HG03378 (cell line): ENCODE measurements around the gene RASSF4.

Experiments used
- ATAC-seq: cut with Tn5 transposase; IDR thresholded peaks from one replicate; pipeline ENCODE4 v1.9.1; 2021; ENCODE audit warnings: mild to moderate bottlenecking, moderate library complexity; ENCODE audit not compliant: unreplicated experiment

RASSF4 gene

DNA sequence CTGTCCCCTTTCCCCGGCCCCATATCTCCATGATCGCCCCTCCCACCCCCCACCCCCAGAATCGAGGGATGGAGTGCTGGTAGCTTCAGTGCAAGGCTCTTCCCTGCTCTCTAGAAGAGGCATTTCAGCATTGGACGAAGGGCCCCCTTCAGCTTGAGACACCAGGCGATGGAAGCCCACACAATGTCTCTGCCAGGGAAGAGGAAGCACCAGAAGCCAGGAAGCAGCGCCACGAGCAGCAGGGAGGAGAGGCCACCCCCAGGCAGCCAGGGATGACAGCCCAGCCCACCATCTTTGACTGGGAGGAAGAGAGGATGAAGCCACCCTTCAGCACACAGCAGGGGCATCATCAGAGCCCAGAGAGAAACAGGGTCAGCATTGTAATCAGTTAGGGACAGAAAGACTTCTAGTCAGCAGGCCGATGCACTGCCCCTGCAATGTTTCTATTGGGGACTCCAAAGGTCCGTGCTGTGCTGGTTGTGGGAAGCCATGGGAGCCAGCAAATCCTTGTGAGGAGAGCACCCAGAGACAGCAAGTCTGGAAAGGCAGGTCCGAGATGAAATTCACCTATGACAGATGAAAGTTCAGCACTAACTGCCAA is 32.8 kb upstream of the RASSF4 start:
- no peak for ATAC-seq

DNA sequence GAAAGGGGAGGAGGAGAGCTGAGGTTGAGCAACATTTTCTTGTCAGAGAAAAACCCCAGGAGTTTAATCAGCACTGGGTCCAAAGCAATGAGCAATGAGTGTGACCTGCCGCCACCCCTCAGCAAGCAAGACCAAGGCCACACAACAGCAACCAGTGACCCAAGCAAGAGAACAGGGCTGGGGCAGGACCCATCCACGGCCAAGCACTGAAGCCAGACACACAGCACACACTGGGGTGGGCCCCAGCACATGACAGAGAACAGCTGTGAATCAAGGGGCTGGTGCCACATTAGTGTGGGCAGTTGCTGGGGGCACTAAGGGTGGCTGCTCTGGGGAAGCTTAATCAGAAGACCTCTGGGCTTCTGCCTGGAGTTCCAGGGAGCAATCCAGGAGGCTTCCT is 32.2 kb upstream of the RASSF4 start:
- no peak for ATAC-seq

DNA sequence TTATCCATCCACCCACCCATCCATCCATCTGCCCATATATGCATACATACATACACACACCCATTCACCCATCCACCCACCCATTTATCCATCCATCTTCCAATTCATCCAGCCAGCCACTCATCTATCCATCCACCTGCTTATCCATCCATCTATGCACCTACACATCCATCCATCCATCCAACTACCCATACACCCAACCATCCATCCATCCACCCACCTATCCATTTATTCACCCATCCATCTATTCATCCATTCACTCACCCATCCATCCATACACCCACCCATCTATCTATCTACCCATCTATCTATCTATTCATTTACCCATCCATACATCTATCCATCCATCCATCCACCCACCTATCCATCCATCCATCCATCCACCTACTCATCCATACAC is 31.1 kb upstream of the RASSF4 start:
- no peak for ATAC-seq

DNA sequence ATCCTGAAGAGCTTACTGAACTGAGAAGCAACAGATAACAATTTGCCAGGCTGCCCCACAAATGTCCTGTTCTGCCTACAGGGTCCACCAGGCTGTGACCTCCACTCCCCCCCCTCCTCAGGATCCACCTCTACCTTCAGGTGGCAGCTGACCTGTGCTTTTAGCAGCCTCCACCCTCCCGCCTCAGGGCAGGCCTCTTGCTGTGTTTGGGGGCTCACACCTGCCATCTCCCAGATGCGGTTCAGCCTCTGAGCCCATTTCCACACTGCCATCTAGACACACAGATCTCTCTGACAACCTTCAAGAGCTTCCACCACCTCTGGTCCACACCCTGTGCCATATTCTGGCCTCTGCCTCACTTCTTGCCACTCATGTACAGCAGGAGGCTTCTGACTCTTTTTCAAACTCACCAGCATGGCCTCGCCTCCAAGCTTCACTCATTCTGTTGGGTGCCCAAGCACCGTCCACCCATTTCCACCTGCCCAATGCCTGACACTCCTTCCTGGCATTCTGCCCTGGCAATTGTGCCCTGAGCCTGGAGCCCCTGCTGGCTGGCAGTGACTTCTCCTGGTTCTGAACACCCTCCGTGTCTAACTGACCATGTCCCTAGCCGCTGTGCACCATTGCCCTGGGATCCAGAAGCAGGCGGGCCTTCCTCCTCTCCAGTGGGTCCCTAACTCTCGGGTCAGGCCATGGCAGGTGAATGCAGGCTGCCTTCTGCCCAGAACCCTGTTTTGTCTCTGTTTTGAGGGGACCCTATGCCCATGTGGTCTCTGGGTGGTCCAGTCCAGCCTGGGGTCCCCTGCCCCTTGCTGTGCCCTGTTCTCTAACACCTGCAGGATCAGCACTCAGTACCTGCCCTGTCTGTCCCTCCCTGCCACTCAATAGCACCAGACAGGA is 30.0 kb upstream of the RASSF4 start:
- no peak for ATAC-seq

DNA sequence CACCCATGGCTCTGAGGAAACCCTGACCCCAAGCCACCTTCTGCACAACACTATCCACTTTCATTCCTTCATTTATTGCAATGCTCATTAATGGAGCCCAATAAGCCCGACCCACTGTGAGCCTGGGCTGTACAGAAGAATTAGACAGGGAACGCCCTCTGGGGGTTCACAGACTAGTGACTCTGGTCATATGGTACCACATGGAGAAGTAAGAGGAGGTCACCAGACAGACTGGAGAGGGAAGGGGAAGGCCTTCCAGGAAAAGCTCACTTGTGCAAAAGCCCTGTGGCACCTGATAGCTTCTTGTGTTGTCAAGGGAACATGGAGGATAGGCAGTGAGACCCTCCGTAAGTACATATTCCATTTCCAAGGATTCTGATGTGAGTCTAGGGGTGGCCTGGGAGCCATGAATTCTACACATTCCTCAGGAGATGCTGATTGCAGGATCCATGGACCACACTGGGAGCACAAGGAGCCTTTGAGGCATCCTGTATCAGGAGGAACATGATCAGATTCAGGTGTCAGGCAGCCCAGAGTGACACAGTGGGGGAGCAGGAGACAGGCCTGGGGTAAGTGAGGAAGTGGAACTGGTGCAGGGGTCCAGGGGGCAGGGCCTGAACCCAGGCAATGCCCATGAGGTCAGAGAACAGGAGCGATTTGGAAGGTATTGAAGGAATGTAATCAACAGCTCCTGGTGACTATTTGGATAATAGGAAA is 28.5 kb upstream of the RASSF4 start:
- ATAC-seq: no peak

DNA sequence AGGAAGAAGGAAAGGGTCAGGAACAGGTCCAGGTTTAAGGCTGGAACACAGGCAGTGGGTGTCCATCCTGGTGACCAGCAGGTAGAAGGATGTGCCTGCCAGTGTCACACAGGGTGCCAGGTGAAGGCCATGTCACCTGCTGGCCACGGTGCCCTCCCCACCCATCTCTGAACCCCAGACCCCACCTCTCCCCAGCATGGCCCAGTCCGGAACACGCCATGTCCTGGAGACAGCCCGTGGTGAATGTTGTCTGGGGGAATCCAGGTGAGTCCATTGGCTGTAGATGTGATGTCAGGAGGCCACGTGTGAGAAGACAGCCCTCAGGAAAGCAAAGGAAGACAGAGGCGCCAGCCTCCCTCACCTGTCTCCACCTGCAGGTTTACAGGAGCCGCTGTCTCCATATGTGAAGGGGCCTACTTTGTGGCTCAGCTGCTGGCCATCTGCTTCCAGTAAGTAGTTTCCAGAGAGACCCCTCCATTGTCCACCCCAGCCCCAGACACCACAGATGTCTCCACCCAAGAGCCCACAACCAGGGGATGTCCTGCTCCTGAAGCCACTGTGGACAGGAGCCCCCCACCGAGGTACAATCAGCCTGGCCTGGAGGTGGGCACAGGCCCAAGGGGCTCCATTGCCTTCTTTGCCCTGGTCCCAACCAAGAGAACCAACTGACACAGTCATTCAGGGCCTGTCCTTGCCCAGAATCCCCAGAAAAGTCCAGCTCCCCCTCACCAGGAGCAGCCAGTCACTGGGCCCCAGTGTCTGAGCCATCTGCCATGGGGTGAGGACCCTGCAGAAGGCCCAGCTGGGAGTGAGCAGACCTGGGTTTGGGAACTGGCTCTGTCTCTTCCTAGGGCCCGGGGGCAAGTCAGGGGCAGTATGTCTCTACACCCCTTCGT is 27.7 kb upstream of the RASSF4 start:
- ATAC-seq: no peak

DNA sequence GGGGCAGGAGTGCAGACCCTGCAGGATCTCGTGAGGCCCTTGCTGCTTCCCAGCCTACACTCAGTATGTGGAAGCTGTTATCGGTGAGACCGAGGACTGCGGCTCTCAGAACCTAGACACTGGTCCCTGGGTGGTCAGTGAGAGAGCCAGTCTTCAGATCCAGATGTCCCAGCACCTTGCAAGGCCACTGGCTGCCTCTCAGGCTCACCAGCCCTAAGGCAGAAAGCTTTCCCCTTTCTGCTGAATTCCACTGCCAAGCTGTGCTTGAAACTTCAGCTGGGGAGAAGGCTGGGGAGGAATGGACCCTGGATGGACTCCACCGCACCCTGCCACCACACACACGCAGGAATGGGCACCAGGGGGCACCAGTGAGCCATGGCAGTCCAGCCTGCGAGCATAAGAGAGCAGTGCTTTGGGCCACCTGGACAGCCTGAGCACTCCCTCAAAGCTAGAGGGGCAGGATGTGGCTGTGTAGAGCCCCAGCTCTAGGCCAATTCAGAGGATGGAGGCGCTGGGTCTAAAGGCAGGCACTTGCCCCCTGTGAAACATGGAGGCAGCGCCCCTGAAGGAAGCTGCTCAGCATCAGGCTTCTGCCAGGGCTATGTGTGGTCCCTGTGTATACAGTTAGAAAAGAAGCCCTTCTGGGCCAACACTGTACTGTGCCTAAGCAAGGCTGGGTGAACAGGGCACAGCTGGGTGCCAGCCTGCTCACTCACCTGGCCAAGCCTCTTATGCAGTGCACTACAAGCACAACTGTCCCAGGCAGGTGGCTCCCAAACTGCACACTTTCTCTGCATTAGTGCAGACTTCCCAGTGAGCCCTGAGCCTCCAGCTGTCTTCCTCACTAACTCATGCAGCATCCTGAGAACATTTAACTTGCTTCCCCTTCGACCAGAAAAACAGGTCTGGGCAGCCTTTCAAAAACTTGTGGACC is 26.8 kb upstream of the RASSF4 start:
- peak; percentile 94 for ATAC-seq

DNA sequence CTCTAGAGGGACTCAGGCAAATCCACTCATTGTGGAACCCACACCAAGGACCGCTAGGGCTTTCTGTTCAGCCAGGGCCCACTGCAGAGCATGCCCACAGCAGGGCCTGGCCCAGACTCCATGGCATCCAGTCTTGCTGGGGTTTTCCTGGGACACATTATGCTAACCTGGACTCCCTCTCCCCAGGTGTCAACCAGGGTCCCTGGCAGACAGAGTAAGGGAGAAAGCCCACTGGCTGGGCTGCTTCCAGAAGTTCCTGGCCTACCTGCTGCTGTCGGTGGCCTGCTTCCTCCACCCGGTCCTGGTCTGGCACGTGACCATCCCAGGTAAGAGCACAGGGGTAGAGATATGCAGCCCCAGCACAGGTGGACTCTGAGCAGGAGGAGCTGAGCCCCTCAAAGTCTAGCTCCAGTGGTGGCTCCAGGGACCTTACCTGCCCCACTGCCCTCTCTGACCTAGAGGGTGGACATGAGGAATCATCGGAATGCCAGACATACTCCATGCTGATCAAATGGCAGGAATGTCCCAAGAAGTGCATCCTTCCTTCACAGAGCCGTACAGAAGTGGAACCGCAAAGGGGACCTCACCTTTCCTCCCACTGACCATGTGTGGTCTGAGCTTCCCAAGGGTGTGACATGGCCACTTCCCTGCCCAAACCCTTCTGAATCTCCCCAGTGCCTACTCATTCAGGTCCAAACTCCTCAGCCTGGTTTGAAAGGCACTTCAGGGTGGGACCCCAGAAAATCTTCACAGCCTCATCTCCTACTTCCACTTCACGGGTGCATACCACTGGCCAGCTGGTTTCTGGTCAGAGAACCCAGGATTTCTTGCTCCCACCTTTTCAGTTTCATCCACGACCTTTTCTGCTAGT is 25.9 kb upstream of the RASSF4 start:
- no peak for ATAC-seq

DNA sequence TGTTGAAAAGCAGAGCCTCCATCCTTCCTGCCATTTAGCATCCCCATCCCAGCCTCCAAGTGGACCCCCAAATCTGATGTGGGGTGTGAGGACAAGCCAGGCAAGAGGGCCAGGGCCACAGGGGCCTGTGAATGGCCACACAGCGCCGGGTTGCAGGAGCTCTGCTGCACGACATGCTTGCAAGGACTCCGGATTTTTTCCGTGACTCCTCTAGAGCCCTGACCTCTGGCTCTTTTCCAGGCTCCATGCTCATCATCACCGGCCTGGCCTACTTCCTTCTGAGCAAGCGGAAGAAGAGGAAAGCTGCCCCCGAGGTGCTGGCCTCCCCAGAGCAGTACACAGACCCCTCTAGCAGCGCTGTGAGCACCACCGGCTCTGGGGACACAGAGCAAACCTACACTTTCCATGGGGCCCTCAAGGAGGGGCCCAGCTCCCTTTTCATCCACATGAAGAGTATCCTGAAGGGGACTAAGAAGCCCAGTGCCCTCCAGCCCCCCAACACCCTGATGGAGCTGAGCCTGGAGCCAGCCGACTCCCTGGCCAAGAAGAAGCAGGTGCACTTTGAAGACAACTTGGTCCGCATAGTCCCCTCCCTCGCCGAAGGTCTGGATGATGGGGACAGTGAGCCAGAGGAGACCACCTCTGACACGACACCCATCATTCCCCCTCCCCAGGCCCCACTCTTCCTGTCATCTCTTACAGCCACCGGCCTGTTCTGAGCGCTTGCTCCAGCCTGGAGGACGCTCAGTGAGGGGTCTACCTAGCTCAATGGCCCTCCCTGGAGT is 25.0 kb upstream of the RASSF4 start:
- no peak for ATAC-seq

DNA sequence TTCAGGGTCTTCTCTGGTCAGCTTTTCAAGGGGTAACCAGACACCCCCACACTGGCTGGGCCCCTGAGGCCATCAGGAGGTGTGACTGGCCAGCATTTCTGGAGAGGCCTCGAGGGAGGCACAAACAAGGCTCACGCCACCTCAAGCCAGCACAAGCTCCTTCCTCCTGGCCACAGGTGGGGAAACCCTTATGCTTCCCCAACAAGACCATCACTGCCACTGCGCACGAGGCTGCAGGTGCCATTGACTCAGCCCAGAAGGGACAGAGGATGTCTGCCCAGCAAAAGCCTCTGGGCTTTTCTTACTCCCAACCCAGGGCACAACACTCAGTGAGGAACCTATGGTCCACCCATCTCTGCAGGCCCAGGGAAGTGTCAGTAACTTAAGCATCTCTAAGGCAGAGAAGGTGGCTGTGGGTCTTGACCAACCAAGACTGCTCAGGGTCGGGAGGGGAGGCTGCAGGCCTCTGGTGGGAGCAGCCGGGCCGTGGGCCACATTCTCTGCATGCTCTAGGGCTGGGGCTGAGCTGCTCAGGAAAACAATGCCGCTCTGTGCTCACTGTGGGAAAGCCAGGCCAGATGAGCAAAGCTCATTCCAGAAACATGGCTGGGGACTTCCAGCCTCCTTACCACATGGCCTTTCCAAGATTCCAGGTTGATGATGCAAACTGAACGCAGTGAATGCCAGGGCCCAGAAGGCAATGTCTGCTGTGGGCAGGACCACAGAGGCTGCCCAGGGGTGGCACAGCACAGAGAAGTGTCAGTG is 24.2 kb upstream of the RASSF4 start:
- no peak for ATAC-seq

DNA sequence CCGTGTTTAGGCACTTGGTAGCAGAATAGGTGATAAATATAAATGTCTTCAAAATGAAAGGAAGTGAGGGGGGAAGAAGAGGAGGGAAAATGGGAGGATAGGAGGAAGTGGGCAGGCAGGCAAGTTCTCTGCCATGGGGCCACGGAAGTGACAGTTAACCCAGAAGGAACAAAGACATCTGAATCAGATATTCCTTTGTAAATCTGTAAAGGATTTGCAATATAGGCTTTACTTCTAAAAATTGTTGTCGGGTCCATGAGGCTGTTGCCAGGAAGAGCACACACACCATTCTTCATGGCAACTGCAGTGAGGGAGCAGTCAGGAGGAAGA is 23.7 kb upstream of the RASSF4 start:
- no peak for ATAC-seq

DNA sequence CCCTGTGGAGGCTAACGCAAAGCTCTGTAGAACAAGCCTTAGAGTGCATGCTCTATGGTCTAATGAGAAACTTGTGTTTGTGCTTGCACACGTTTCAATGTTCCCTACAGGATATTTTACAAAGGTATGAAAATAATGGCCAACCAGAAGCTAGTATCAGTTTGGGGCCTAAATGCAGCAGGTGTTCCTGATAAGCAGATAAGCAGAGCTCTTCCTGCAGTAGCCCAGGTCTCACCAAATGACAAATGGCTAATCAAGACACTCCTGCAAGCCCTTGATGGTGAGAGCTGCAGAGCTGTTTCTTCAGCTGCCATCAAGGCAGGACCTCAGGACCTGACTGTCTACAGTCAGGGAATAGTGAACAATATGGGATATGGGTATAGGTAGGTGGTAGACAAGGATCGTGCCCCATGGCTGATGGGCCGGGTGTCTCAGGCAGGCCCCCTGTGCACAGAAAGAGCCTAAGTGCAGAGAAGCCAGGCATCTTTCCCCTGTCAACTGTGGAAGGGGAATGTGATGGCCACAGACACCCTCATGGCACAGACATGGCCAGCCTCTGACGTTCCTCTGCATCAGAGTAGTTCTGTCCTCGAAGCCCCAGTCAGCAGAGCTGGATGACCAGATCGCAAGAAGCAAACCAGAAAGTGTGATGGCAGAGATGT is 23.2 kb upstream of the RASSF4 start:
- ATAC-seq: no peak

DNA sequence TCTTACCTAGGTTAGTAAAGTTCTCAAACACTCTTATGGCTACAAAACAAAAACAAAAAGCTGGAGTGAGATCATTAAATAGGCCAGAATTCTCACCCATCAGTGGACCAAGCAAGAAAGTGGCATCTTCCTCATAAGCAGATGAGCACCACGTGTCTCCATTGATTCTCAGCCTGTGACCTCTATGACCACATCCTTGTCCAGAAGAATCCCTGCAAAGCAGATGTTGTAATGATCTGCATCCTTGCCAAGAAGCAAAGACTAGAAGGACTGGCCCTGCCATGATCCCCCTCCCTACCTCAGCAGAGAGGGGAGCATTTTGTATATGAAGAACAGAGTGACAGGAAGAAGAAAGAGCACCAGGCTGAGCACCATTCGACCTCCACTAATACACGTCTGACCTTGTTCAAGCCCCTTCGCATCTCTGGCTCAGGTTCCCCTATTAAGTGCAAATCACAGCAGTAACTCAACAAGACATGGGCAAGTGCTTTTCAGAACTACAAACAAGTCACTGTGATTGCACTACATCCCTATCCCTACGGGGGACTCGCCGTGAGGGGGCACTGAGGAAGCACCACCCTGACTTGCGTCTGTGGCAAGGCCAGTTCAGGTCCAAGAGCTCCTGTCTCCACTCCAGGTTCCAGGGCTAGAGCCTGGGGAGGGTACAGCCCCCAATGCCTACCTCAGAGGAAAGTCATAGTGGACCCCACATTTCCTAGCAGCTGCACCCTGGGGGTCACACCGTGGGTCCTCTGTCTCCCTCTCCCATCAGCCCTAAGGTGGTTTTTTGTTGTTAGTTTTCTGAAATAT is 22.2 kb upstream of the RASSF4 start:
- no peak for ATAC-seq

DNA sequence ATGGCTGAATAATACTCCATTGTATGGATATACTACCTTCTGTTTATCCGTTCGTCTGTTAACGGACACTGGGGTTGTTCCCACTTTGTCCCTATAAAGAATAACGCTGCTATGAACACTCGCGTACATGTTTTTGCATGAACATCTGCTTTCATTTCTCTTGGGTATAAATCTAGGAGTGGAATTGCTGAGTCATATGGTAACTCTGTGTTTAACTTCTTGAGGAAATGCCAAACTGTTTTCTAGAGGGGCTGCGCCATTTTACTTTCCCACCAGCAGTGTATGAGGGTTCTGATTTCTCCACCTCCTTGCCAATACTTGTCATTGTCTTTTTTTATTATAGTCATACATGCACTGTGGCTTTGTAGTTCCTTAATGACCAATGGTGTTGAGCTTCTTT is 20.6 kb upstream of the RASSF4 start:
- ATAC-seq: no peak

DNA sequence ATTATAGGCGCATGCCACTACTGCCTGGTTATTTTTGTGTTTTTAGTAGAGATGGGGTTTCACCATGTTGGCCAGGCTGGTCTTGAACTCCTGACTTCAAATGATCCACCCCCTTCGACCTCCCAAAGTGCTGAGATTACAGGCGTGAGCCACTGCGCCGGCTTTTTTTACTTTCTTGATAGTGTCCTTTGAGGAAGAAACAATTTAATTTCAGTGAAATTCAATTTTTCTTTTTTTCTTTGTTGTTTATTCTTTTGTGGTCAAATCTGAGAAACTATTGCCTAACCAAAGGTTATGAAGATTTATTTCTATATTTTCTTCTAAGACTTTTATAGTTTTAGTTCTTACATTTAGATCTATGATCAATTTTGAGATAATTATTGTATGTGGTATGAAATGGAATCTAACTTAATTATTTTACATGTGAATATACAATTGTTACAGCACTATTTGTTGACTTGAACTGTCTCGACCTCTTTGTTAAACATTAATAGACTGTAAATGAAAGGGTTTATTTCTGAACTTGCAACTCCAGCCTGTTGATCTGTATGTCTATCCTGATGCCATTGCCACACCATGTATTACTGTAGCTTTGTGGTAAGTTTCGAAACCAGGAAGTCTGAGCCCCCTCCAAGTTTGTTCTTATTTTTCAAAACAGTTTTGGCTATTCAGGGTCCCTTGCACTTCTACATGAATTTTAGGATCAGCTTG is 19.8 kb upstream of the RASSF4 start:
- ATAC-seq: no peak

DNA sequence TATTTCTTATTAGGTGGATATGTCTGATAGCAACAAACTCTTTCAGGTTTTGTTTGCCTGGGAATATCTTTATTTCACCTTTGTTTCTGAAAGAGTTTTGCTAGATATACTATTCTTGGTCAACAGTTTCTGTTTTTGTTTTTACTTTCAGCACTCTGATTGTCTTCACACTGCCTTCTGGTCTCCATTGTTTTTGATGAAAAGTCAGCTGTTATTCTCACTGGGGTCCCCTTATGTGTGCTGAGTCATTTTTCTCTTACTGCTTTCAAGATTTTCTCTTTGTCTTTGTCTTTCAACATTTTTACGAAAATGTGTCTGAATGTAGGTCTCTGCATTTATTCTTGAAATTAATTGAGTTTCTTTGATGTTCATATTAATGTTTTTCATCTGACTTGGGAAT is 15.2 kb upstream of the RASSF4 start:
- ATAC-seq: no peak
